Measurements from ENCODE around the gene LRCOL1.

Gene LRCOL1

DNA sequence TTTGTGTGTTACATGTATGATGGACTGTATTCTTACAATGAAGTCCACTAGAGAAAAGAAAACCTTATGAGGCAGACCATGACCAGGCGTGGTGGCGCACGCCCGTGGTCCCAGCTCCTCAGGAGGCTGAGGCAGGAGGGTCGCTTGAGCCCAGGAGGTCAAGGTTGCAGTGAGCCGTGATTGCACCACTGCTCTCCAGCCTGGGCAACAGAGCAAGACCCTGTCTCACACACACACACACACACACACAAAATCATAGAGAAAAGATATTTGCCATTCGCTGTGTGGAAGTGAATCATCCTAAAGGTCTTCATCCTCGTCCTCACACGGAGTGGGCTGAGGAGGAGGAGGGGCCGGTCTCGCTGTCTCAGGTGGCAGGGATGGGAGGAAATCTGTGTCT is 32.3 kb downstream of the LRCOL1 start:
- TF ChIP-seq LEF1 (IDR thresholded peaks at IDR 0.05; ENCODE audit: borderline replicate concordance) = no peak
- no peak for TF ChIP-seq L3MBTL2 (conservative IDR thresholded peaks at IDR 0.05)
- no peak for TF ChIP-seq FOXA1 (IDR thresholded peaks at IDR 0.05)
- TF ChIP-seq ELF4 (IDR thresholded peaks at IDR 0.05) = no peak
- no peak for TF ChIP-seq SP1 (IDR thresholded peaks at IDR 0.05)
- TF ChIP-seq TARDBP (IDR thresholded peaks at IDR 0.05) = no peak
- TF ChIP-seq ARNT (IDR thresholded peaks at IDR 0.05) = no peak
- no peak for TF ChIP-seq SUZ12 (IDR thresholded peaks at IDR 0.05)
- no peak for TF ChIP-seq FOXK2 (IDR thresholded peaks at IDR 0.05)
- no peak for TF ChIP-seq HDGF (IDR thresholded peaks at IDR 0.05; ENCODE audit: borderline replicate concordance)
- TF ChIP-seq ZNF384 (IDR thresholded peaks at IDR 0.05) = no peak
- TF ChIP-seq, protein P1, sequence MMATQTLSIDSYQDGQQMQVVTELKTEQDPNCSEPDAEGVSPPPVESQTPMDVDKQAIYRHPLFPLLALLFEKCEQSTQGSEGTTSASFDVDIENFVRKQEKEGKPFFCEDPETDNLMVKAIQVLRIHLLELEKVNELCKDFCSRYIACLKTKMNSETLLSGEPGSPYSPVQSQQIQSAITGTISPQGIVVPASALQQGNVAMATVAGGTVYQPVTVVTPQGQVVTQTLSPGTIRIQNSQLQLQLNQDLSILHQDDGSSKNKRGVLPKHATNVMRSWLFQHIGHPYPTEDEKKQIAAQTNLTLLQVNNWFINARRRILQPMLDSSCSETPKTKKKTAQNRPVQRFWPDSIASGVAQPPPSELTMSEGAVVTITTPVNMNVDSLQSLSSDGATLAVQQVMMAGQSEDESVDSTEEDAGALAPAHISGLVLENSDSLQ (IDR thresholded peaks at IDR 0.05) = no peak
- TF ChIP-seq FOXM1 (IDR thresholded peaks at IDR 0.05; ENCODE audit: borderline replicate concordance) = no peak
- TF ChIP-seq BHLHE40 (IDR thresholded peaks at IDR 0.05; ENCODE audit: borderline replicate concordance) = no peak
- no peak for TF ChIP-seq NFRKB (IDR thresholded peaks at IDR 0.05)
- TF ChIP-seq CTBP1 (IDR thresholded peaks at IDR 0.05; ENCODE audit: borderline replicate concordance) = no peak

DNA sequence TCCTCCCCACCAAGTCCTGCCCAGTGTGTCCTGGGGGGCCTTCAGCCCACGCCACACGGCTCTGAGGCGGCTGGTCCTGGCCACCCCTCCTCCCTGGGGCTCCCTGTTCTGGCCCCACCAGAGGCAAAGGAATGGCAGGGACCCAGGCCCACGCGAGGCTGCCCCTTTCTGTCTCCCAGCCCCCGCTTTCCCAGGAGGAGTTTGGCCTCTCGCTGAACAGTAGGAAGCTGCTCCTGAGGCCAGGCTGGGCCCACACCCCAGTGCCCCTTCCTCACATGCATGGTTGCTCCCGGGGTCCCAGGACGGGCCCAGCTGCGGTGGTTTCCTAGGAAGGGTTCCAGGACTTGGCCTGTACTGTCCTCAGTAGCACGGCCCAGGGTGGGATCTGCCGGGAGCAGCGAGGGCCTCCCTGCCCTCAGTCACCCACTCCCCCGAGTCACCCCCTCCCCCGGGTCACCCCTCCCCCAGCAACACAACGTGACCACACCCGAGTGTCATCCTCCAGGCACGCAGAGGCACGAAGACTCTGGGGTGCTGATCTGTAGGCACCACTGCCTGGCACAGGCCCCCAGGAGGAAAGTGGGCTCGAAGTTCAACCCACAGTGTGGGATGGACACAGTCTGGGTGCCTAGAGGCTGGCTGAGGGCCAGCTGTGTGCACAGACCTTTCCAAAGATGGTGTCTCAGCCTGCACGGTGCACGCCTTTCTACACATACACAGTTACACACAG is 33.0 kb downstream of the LRCOL1 start:
- ChIA-PET POLR2A (no interaction called here), CTCF (no interaction called here)
- no peak for TF ChIP-seq CTBP1 (IDR thresholded peaks at IDR 0.05; ENCODE audit: borderline replicate concordance)
- TF ChIP-seq BHLHE40 (IDR thresholded peaks at IDR 0.05; ENCODE audit: borderline replicate concordance) = no peak
- no peak for TF ChIP-seq ZNF384 (IDR thresholded peaks at IDR 0.05)
- no peak for TF ChIP-seq FOXK2 (IDR thresholded peaks at IDR 0.05)
- no peak for TF ChIP-seq SP1 (IDR thresholded peaks at IDR 0.05)
- TF ChIP-seq FOXM1 (IDR thresholded peaks at IDR 0.05; ENCODE audit: borderline replicate concordance) = no peak
- no peak for TF ChIP-seq FOXA1 (IDR thresholded peaks at IDR 0.05)
- TF ChIP-seq, protein P1 (IDR thresholded peaks at IDR 0.05) = no peak
- no peak for TF ChIP-seq HDGF (IDR thresholded peaks at IDR 0.05; ENCODE audit: borderline replicate concordance)
- no peak for DNase-seq (ENCODE audit: extremely low spot score)

More for the DNA sequence above, 32.3 kb downstream of the LRCOL1 start:
- ChIA-PET CTCF (no interaction called here), POLR2A (no interaction called here)
- DNase-seq (ENCODE audit: extremely low spot score) = no peak

DNA sequence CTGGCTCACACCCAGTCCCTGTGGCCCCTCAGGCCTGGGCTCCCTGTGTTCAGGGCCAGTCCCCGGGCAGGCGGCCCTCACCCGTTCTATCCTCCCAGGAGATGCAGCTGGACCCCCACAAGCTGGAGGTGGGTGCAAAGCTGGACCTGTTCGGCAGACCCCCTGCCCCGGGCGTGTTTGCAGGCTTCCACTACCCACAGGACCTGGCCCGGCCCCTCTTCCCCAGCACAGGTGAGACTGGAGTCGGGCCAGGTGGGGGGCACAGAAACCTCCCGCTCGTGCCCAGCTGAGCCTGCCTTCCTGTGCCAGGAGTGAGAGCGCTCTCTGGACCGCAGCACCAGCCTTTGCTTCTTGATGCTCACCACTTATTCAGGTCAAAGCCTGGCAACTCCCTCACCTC is 33.7 kb downstream of the LRCOL1 start:
- no peak for DNase-seq (ENCODE audit: extremely low spot score)
- no peak for TF ChIP-seq LEF1 (IDR thresholded peaks at IDR 0.05; ENCODE audit: borderline replicate concordance)
- no peak for TF ChIP-seq SUZ12 (IDR thresholded peaks at IDR 0.05)
- no peak for TF ChIP-seq L3MBTL2 (conservative IDR thresholded peaks at IDR 0.05)
- no peak for TF ChIP-seq FOXM1 (IDR thresholded peaks at IDR 0.05; ENCODE audit: borderline replicate concordance)
- TF ChIP-seq ELF4 (IDR thresholded peaks at IDR 0.05) = no peak
- ChIA-PET CTCF (no interaction called here), POLR2A (no interaction called here)

DNA sequence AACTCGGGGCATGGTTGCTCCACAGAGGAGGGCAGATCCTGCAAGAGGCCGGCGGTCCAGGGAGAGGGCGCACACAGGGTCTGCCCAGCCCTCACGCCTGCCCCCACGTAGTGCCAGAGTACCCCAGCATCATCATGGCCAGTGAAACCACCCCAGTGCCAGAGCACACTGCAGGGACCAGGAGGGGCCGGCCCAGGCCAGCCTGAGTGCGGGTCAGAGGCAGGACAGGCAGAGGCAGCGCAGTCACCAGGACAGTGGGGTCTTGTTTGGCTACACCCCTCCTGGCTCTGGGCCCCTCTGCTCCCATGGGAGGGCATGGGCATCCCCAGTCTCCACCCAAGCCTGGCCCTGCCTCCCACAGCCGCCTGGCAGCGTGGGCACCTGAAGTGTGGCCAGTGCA is 34.7 kb downstream of the LRCOL1 start:
- CTCF ChIA-PET = no interaction called here
- POLR2A ChIA-PET = no interaction called here

DNA sequence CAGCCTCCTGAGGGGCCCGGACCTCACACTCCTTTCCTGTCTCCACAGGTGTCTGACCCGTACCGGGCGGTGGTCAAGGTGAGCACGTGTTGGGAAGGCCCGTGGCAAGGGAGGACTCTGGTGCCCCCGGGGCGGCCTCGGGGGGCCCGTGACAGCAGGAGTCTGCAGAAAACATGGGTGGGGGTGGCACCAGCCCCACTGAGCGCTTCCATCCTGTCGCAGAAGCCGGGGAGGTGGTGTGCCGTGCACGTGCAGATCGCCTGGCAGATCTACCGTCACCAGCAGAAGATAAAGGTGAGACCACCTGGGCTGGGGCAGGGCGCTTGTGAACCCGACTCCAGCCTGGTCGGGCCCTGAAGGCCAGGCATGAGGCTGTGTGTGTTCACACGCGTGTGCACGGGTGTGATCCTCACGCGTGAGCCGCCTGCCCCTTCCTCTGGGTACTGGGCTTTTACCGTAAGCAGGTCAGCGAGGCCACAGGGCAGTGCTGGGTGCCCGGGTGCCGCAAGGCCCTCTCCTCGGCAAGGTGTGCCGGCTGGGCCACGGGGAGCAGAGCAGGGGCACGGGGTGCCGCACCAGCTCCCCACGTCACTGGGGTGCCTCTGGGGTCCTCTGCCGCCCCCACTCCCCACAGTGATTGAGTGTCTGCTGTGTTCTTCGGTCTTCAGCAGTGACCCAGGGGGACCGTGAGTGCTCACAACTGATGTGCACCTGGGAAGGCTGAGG is 35.9 kb downstream of the LRCOL1 start:
- ChIA-PET POLR2A (no interaction called here), CTCF (no interaction called here)
- TF ChIP-seq SP1 (IDR thresholded peaks at IDR 0.05) (no peak), FOXM1 (IDR thresholded peaks at IDR 0.05; ENCODE audit: borderline replicate concordance) (no peak), BHLHE40 (IDR thresholded peaks at IDR 0.05; ENCODE audit: borderline replicate concordance) (no peak), ZNF384 (IDR thresholded peaks at IDR 0.05) (no peak), LEF1 (IDR thresholded peaks at IDR 0.05; ENCODE audit: borderline replicate concordance) (no peak), L3MBTL2 (conservative IDR thresholded peaks at IDR 0.05) (no peak), FOXA1 (IDR thresholded peaks at IDR 0.05) (no peak), ARNT (IDR thresholded peaks at IDR 0.05) (no peak), TARDBP (IDR thresholded peaks at IDR 0.05) (no peak), CTBP1 (IDR thresholded peaks at IDR 0.05; ENCODE audit: borderline replicate concordance) (no peak), ELF4 (IDR thresholded peaks at IDR 0.05) (no peak), NFRKB (IDR thresholded peaks at IDR 0.05) (no peak), HDGF (IDR thresholded peaks at IDR 0.05; ENCODE audit: borderline replicate concordance) (no peak), FOXK2 (IDR thresholded peaks at IDR 0.05) (no peak), SUZ12 (IDR thresholded peaks at IDR 0.05) (no peak)
- TF ChIP-seq, protein P1 (IDR thresholded peaks at IDR 0.05) = no peak
- no peak for DNase-seq (ENCODE audit: extremely low spot score)

More for the DNA sequence above, 34.7 kb downstream of the LRCOL1 start:
- no peak for DNase-seq (ENCODE audit: extremely low spot score)
- TF ChIP-seq BHLHE40 (IDR thresholded peaks at IDR 0.05; ENCODE audit: borderline replicate concordance) = no peak
- TF ChIP-seq FOXK2 (IDR thresholded peaks at IDR 0.05) = no peak
- TF ChIP-seq SUZ12 (IDR thresholded peaks at IDR 0.05) = no peak
- TF ChIP-seq, protein P1 (IDR thresholded peaks at IDR 0.05) = no peak
- no peak for TF ChIP-seq SP1 (IDR thresholded peaks at IDR 0.05)
- TF ChIP-seq ARNT (IDR thresholded peaks at IDR 0.05) = no peak
- no peak for TF ChIP-seq HDGF (IDR thresholded peaks at IDR 0.05; ENCODE audit: borderline replicate concordance)
- TF ChIP-seq TARDBP (IDR thresholded peaks at IDR 0.05) = no peak
- TF ChIP-seq CTBP1 (IDR thresholded peaks at IDR 0.05; ENCODE audit: borderline replicate concordance) = no peak
- TF ChIP-seq L3MBTL2 (conservative IDR thresholded peaks at IDR 0.05) = no peak
- no peak for TF ChIP-seq ELF4 (IDR thresholded peaks at IDR 0.05)
- TF ChIP-seq FOXM1 (IDR thresholded peaks at IDR 0.05; ENCODE audit: borderline replicate concordance) = no peak
- TF ChIP-seq NFRKB (IDR thresholded peaks at IDR 0.05) = no peak
